CD14-positive monocyte (primary cell): ENCODE measurements around the gene NUP188. TPM values are rescaled to one million over a fixed set of nuclear protein-coding genes. Genes with fewer than 3 reads are reported as not detected.

ENCODE experiments used
- DNase-seq, 3 donors: peaks; one replicate each; pipeline ENCODE4 v3.0.0-alpha.2; 2011 to 2022
- H2AFZ ChIP-seq: 2 replicates; pipeline ENCODE4 v1.6.0; 2012; ENCODE audit warnings: mild to moderate bottlenecking, low read depth, low read length, inconsistent platforms; ENCODE audit not compliant: insufficient read depth, poor library complexity, severe bottlenecking
- H3K27ac ChIP-seq, 2 donors: 1 replicate in 1 of 2; 2 replicates in 1 of 2; pipeline ENCODE4 v1.5.1; 2012 to 2013; ENCODE audit warnings: low read length in 2 of 2, control low read depth in 1 of 2, inconsistent platforms in 1 of 2, low read depth in 1 of 2, mild to moderate bottlenecking in 1 of 2
- H3K27me3 ChIP-seq, 2 donors: one replicate each; pipeline versions ENCODE4 v1.6.0 to v1.6.1; 2011 to 2013; ENCODE audit warnings: low read length in 2 of 2; ENCODE audit not compliant: control insufficient read depth in 2 of 2, insufficient read depth in 2 of 2
- H3K36me3 ChIP-seq, 2 donors: replicated peaks in 1 of 2; 1 replicate in 1 of 2; 2 replicates in 1 of 2; pipeline versions ENCODE4 v1.5.1 to v1.6.1; 2012 to 2013; ENCODE audit warnings: low read length in 2 of 2, control low read depth in 1 of 2, inconsistent platforms in 1 of 2, mild to moderate bottlenecking in 1 of 2; ENCODE audit not compliant: insufficient read depth in 2 of 2, control insufficient read depth in 1 of 2
- H3K4me1 ChIP-seq, 2 donors: 1 replicate in 1 of 2; 2 replicates in 1 of 2; pipeline versions ENCODE4 v1.5.1 to v1.6.1; 2012 to 2013; ENCODE audit warnings: low read length in 2 of 2, control low read depth in 1 of 2, inconsistent platforms in 1 of 2, mild to moderate bottlenecking in 1 of 2, moderate library complexity in 1 of 2; ENCODE audit not compliant: insufficient read depth in 2 of 2, control insufficient read depth in 1 of 2
- H3K4me2 ChIP-seq: replicated peaks from 2 replicates; pipeline ENCODE3; 2012; ENCODE audit warnings: low read length, moderate library complexity, mild to moderate bottlenecking; ENCODE audit not compliant: poor library complexity, severe bottlenecking; ENCODE audit errors: extremely low read depth
- H3K4me3 ChIP-seq, 3 experiments: fragments of 200-600 bp in 1 of 3; sonication (generic) in 1 of 3; replicated peaks in 1 of 3; 1 replicate in 2 of 3; 2 replicates in 1 of 3; pipeline ENCODE4 v1.5.1; 2011 to 2013; ENCODE audit warnings: low read length in 3 of 3, mild to moderate bottlenecking in 3 of 3, control low read depth in 2 of 3, low read depth in 2 of 3, inconsistent platforms in 1 of 3, moderate library complexity in 1 of 3
- H3K79me2 ChIP-seq: 2 replicates; pipeline ENCODE4 v1.6.0; 2012; ENCODE audit warnings: mild to moderate bottlenecking, control low read depth, inconsistent platforms, low read length, moderate library complexity; ENCODE audit not compliant: insufficient read depth
- H3K9ac ChIP-seq: 2 replicates; pipeline ENCODE4 v1.6.0; 2017; ENCODE audit warnings: low read length, mild to moderate bottlenecking; ENCODE audit not compliant: insufficient read depth, poor library complexity, severe bottlenecking
- H3K9me3 ChIP-seq, 2 donors: replicated peaks in 1 of 2; 1 replicate in 1 of 2; 2 replicates in 1 of 2; pipeline versions ENCODE4 v1.5.1 to v1.6.1; 2012 to 2013; ENCODE audit warnings: low read length in 2 of 2, control low read depth in 1 of 2; ENCODE audit not compliant: control insufficient read depth in 1 of 2, insufficient read depth in 1 of 2
- H4K20me1 ChIP-seq: 2 replicates; pipeline ENCODE4 v1.6.0; 2012; ENCODE audit warnings: mild to moderate bottlenecking, low read length, control low read depth, moderate library complexity; ENCODE audit not compliant: insufficient read depth
- H3K27ac Mint-ChIP-seq, 7 donors: one replicate each; pipeline ENCODE4 v1.8.0; 2020; ENCODE audit warnings: mild to moderate bottlenecking in 7 of 7, mixed read lengths in 7 of 7, moderate library complexity in 6 of 7, inconsistent platforms in 2 of 7
- H3K27me3 Mint-ChIP-seq, 3 donors: one replicate each; pipeline ENCODE4 v1.8.0; 2021 to 2022; ENCODE audit warnings: low read depth in 3 of 3, mild to moderate bottlenecking in 3 of 3, mixed read lengths in 3 of 3, moderate library complexity in 3 of 3, inconsistent platforms in 1 of 3
- H3K36me3 Mint-ChIP-seq, 2 donors: one replicate each; pipeline ENCODE4 v1.8.0; 2020; ENCODE audit warnings: mixed read lengths in 2 of 2, inconsistent platforms in 1 of 2, mild to moderate bottlenecking in 1 of 2
- H3K4me1 Mint-ChIP-seq: one replicate; pipeline ENCODE4 v1.8.0; 2020; ENCODE audit warnings: mild to moderate bottlenecking, mixed read lengths
- H3K4me3 Mint-ChIP-seq, 2 donors: one replicate each; pipeline ENCODE4 v1.8.0; 2020; ENCODE audit warnings: mild to moderate bottlenecking in 2 of 2, mixed read lengths in 2 of 2, moderate library complexity in 1 of 2
- H3K9me3 Mint-ChIP-seq, 7 donors: one replicate each; pipeline ENCODE4 v1.8.0; 2020 to 2022; ENCODE audit warnings: mixed read lengths in 7 of 7, mild to moderate bottlenecking in 6 of 7, moderate library complexity in 6 of 7, inconsistent platforms in 2 of 7
- whole genome bisulfite sequencing: methylation state at CpG from one replicate; pipeline ENCODE4 v1.1.5; 2013; ENCODE audit warnings: missing lambda C conversion rate; ENCODE audit not compliant: insufficient coverage; 5-methylcytosine and 5-hydroxymethylcytosine counted together
- intact Hi-C, 2 donors: fragments of 100-400 bp; cut with micrococcal nuclease; formaldehyde crosslinking; loops; one replicate each; pipeline versions ENCODE4 v1.15.0 to v1.15.1; 2023
- polyA plus RNA-seq, 3 donors: library from polyadenylated mRNA; depleted of rRNA in 1 of 3; unstranded in 2 of 3; stranded (reverse) in 1 of 3; fragments of 300-500 nt in 2 of 3; fragments of >200 nt in 1 of 3; fragmentation: Illumina TruSeq in 2 of 3; gene quantifications; 1 replicate in 2 of 3; 2 replicates in 1 of 3; pipeline ENCODE4 v1.2.3, GENCODE V29; 2012 to 2021
- TF ChIP-seq, protein P1 (sequence below): fragments of 200-600 bp; IDR thresholded peaks from one replicate; pipeline ENCODE4 v1.8.0; 2022; ENCODE audit warnings: antibody characterized with exemption, mild to moderate bottlenecking

Gene NUP188
- polyA plus RNA-seq, 3 donors = 10.5 to 28.2 (median 17.2) TPM

DNA sequence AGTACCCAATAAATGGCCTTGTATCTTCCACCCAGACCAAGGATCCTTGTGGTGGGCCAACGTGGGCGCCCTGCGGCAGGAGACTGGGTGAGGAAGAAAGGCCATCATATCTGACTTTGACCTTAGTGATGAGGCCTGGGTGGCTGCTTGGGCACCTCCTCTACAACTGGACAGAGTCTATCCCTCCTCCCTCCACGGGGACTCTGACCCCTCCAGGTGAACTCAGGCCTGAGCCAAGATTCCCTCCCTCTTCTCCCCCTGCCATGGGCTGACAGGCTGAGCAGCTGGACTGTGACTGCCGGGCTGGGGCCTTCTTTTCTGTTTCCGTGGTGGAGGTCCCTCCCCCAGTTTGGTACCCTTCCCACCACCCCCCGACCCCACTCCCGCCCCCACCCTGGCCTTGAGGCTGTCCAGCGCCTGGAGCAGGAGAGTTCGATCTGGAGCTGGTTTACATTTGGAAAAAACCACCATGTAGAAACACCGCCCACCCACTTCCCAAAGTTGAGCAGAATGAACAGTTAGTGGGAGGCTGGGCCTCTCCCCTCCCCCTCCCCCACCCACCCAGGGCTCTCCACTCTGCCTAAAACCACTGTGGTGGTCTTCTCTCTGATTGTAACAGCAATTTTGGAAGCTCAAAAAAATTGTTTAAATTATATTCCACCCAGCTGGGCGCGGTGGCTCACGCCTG is 28.0 kb upstream of the NUP188 start:
- peaks cover 1 to 3% (median 2%) of the 10 kb centered on the region in 3 donors for H3K27me3 Mint-ChIP-seq
- no peaks in the 10 kb centered on the region for H3K79me2 ChIP-seq
- peaks cover 10% of the 10 kb centered on the region for H3K4me1 Mint-ChIP-seq
- intact Hi-C loops = loop anchor here in 1 of 2 donors (10.0 kb wide), 1 partner anchor 275 kb away; no protein-coding TSS in a partner anchor
- H3K27me3 ChIP-seq = no peaks in the 10 kb centered on the region
- H3K4me1 ChIP-seq = peaks cover 6 to 10% of the 10 kb centered on the region in 2 donors
- no peak overlapping the region for H3K4me3 ChIP-seq
- no peaks in the 10 kb centered on the region for H3K9me3 ChIP-seq
- no peak overlapping the region for H3K27ac ChIP-seq
- TF ChIP-seq, protein P1, sequence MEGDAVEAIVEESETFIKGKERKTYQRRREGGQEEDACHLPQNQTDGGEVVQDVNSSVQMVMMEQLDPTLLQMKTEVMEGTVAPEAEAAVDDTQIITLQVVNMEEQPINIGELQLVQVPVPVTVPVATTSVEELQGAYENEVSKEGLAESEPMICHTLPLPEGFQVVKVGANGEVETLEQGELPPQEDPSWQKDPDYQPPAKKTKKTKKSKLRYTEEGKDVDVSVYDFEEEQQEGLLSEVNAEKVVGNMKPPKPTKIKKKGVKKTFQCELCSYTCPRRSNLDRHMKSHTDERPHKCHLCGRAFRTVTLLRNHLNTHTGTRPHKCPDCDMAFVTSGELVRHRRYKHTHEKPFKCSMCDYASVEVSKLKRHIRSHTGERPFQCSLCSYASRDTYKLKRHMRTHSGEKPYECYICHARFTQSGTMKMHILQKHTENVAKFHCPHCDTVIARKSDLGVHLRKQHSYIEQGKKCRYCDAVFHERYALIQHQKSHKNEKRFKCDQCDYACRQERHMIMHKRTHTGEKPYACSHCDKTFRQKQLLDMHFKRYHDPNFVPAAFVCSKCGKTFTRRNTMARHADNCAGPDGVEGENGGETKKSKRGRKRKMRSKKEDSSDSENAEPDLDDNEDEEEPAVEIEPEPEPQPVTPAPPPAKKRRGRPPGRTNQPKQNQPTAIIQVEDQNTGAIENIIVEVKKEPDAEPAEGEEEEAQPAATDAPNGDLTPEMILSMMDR = no peak
- WGBS = 100% methylated on average over 4 of the region's 14 CpGs
- H3K9me3 Mint-ChIP-seq = no peaks in the 10 kb centered on the region
- no peak overlapping the region for H3K9ac ChIP-seq
- H4K20me1 ChIP-seq = peaks cover 5% of the 10 kb centered on the region
- H3K27ac Mint-ChIP-seq = no peak overlapping the region
- no peak overlapping the region for H2AFZ ChIP-seq
- H3K36me3 ChIP-seq = peaks cover 26 to 35% of the 10 kb centered on the region in 2 donors
- no peak overlapping the region for H3K4me3 Mint-ChIP-seq
- peaks cover 32 to 33% of the 10 kb centered on the region in 2 donors for H3K36me3 Mint-ChIP-seq
- no peak overlapping the region for H3K4me2 ChIP-seq
- DNase-seq = no peak

DNA sequence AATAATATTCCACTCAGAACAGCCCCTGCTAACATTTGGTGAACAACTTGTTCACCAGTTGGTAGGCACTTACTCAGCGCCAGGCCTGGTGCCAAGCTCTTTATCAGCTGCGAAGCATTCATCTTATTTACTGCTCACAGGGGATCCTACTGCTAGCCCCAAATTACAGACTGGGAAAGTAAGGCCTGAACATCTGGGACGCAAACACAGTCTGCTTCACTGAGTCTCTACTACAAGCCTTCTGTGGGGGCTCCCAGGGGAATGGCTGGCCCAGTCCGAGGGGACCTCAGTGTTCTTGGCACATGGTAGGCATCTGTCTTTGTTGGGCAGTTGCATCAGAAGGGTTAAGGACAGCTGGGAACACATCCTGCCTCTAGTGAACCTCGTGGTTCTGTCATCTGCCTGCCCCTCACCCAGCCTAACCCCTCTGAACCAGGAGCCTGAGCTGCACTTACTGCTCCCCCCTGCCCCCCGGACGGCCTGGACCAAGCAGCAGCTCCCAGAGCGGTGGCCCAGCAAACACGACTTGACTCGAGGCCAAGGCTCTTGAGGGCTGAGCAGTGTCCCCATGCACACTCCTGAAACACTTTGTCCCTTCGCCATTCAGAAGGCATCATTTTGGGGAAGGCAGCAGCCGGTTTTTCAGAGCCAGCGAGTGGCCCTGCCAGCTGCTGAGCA is 27.0 kb upstream of the NUP188 start, which contains the start of gene PHYHD1:
PHYHD1 (plus strand) TSS at position 602 of the 678 bp plus-strand sequence. CDS start 1,342 bp downstream, outside the sequence.
- Histone ChIP-seq H3K4me3 (no peak within 1 kb of the TSS), H3K36me3 (peaks cover 23 to 26% of the 10 kb centered on the region in 2 donors), H3K9ac (no peak within 1 kb of the TSS), H2AFZ (no peak within 1 kb of the TSS), H3K9me3 (no peaks in the 10 kb centered on the region), H4K20me1 (no peaks in the 10 kb centered on the region), H3K79me2 (no peaks in the 10 kb centered on the region), H3K27ac (no peak within 1 kb of the TSS), H3K4me1 (peaks cover 6 to 10% of the 10 kb centered on the region in 2 donors), H3K4me2 (no peak within 1 kb of the TSS), H3K27me3 (no peaks in the 10 kb centered on the region)
- H3K4me3 Mint-ChIP-seq = peak within 1 kb of the TSS; percentile 45 to 81
- peak within 1 kb of the TSS in 1 of 7 donors; percentile 81 for H3K27ac Mint-ChIP-seq
- peaks cover 10% of the 10 kb centered on the region for H3K4me1 Mint-ChIP-seq
- H3K36me3 Mint-ChIP-seq = peaks cover 29 to 30% of the 10 kb centered on the region in 2 donors
- 82% methylated on average over 12 of the region's 13 CpGs for WGBS
- intact Hi-C loops = loop anchor here in 1 of 2 donors (10.0 kb wide), 1 partner anchor 276 kb away; no protein-coding TSS in a partner anchor
- TF ChIP-seq, protein P1 = no peak
- peaks cover 1 to 4% (median 3%) of the 10 kb centered on the region in 3 donors for H3K27me3 Mint-ChIP-seq
- DNase-seq = no peak
- H3K9me3 Mint-ChIP-seq = no peaks in the 10 kb centered on the region
